ENCODE results near the gene LY6G5B.
"Not testable (repeated sequence)": the region's sequence is repeated elsewhere in the genome, so short reads cannot be mapped to it uniquely, and the experiment has no call there.

Gene LY6G5B

GRCh38 chr6:31701666-31702404 is 32.1 kb downstream of the LY6G5B start:
- no peaks in the 10 kb centered on the region for H3K27me3 ChIP-seq (ENCODE audit: control insufficient read depth, insufficient read depth, low read length)
- H3K4me3 ChIP-seq (ENCODE audit: low read depth, low read length): peak overlapping the region; percentile 89
- H3K9ac ChIP-seq (ENCODE audit: low read depth, low read length): peak overlapping the region; percentile 75; the same call in 1 of the 2 replicates
- H3K4me1 ChIP-seq (ENCODE audit: control insufficient read depth, insufficient read depth, low read length): 0 out of 2 replicates have a peak, but pooled peaks cover 7% of the 10 kb centered on the region
- H3K27ac ChIP-seq (ENCODE audit: low read depth, low read length): peak overlapping the region; percentile 93
- no peaks in the 10 kb centered on the region for H3K9me3 ChIP-seq (ENCODE audit: control insufficient read depth, insufficient read depth, low read length)
- H3K36me3 ChIP-seq (ENCODE audit: control insufficient read depth, insufficient read depth, low read length): peaks cover 21% of the 10 kb centered on the region; the same call in 1 of the 2 replicates

- H3K4me3 ChIP-seq (ENCODE audit: low read depth, low read length): peak overlapping the region; percentile 89
- H3K9me3 ChIP-seq (ENCODE audit: control insufficient read depth, insufficient read depth, low read length): no peaks in the 10 kb centered on the region
- 0 out of 2 replicates have a peak, but pooled peaks cover 7% of the 10 kb centered on the region for H3K4me1 ChIP-seq (ENCODE audit: control insufficient read depth, insufficient read depth, low read length)
- H3K36me3 ChIP-seq (ENCODE audit: control insufficient read depth, insufficient read depth, low read length): peaks cover 17% of the 10 kb centered on the region; the same call in 1 of the 2 replicates
- peak overlapping the region; percentile 75 for H3K9ac ChIP-seq (ENCODE audit: low read depth, low read length)
- H3K27me3 ChIP-seq (ENCODE audit: control insufficient read depth, insufficient read depth, low read length): no peaks in the 10 kb centered on the region
- H3K27ac ChIP-seq (ENCODE audit: low read depth, low read length): peak overlapping the region; percentile 93
Observed at GRCh38 chr6:31702405-31702818, 32.6 kb downstream of the LY6G5B start.

- Histone ChIP-seq H3K36me3 (ENCODE audit: control insufficient read depth, insufficient read depth, low read length) (peaks cover 17% of the 10 kb centered on the region; the same call in 1 of the 2 replicates), H3K27me3 (ENCODE audit: control insufficient read depth, insufficient read depth, low read length) (no peaks in the 10 kb centered on the region), H3K4me3 (ENCODE audit: low read depth, low read length) (peak within 1 kb of the TSS; percentile 89), H3K9me3 (ENCODE audit: control insufficient read depth, insufficient read depth, low read length) (no peaks in the 10 kb centered on the region), H3K27ac (ENCODE audit: low read depth, low read length) (peak within 1 kb of the TSS; percentile 93), H3K4me1 (ENCODE audit: control insufficient read depth, insufficient read depth, low read length) (0 out of 2 replicates have a peak, but pooled peaks cover 7% of the 10 kb centered on the region), H3K9ac (ENCODE audit: low read depth, low read length) (peak within 1 kb of the TSS; percentile 75)
Observed at GRCh38 chr6:31702819-31703716, 33.3 kb downstream of the LY6G5B start, which contains the start of gene ABHD16A. Gene ABHD16A (minus strand): TSS chr6:31703324. CDS start chr6:31703281, 43 bp downstream.

GRCh38 chr6:31705931-31706330 is 36.2 kb downstream of the LY6G5B start:
- Histone ChIP-seq H3K4me1 (ENCODE audit: control insufficient read depth, insufficient read depth, low read length) (0 out of 2 replicates have a peak, but pooled peaks cover 7% of the 10 kb centered on the region), H3K9ac (ENCODE audit: low read depth, low read length) (no peak overlapping the region)

GRCh38 chr6:31706599-31706998 is 36.8 kb downstream of the LY6G5B start, which contains the start of gene LY6G6F:
Gene LY6G6F (plus strand): TSS chr6:31706866. CDS start chr6:31706907, 41 bp downstream.
- H3K27ac ChIP-seq (ENCODE audit: low read depth, low read length): no peak within 1 kb of the TSS
- H3K36me3 ChIP-seq (ENCODE audit: control insufficient read depth, insufficient read depth, low read length): no peaks in the 10 kb centered on the region
- no peak within 1 kb of the TSS for H3K4me3 ChIP-seq (ENCODE audit: low read depth, low read length)
- H3K9ac ChIP-seq (ENCODE audit: low read depth, low read length): no peak within 1 kb of the TSS
- no peaks in the 10 kb centered on the region for H3K9me3 ChIP-seq (ENCODE audit: control insufficient read depth, insufficient read depth, low read length)
- H3K27me3 ChIP-seq (ENCODE audit: control insufficient read depth, insufficient read depth, low read length): no peaks in the 10 kb centered on the region
- H3K4me1 ChIP-seq (ENCODE audit: control insufficient read depth, insufficient read depth, low read length): 0 out of 2 replicates have a peak, but pooled peaks cover 7% of the 10 kb centered on the region

More at GRCh38 chr6:31705931-31706330, 36.2 kb downstream of the LY6G5B start:
- no peak overlapping the region for H3K27ac ChIP-seq (ENCODE audit: low read depth, low read length)
- no peaks in the 10 kb centered on the region for H3K9me3 ChIP-seq (ENCODE audit: control insufficient read depth, insufficient read depth, low read length)
- H3K36me3 ChIP-seq (ENCODE audit: control insufficient read depth, insufficient read depth, low read length): no peaks in the 10 kb centered on the region; the same call in 1 of the 2 replicates
- no peak overlapping the region for H3K4me3 ChIP-seq (ENCODE audit: low read depth, low read length)
- H3K27me3 ChIP-seq (ENCODE audit: control insufficient read depth, insufficient read depth, low read length): no peaks in the 10 kb centered on the region

- no peak overlapping the region for H3K27ac ChIP-seq (ENCODE audit: low read depth, low read length)
- H3K4me3 ChIP-seq (ENCODE audit: low read depth, low read length): no peak overlapping the region
- H3K9ac ChIP-seq (ENCODE audit: low read depth, low read length): no peak overlapping the region
- no peaks in the 10 kb centered on the region for H3K4me1 ChIP-seq (ENCODE audit: control insufficient read depth, insufficient read depth, low read length)
- H3K9me3 ChIP-seq (ENCODE audit: control insufficient read depth, insufficient read depth, low read length): no peaks in the 10 kb centered on the region
- no peaks in the 10 kb centered on the region for H3K27me3 ChIP-seq (ENCODE audit: control insufficient read depth, insufficient read depth, low read length)
- H3K36me3 ChIP-seq (ENCODE audit: control insufficient read depth, insufficient read depth, low read length): no peaks in the 10 kb centered on the region
Observed at GRCh38 chr6:31707701-31708100, 37.9 kb downstream of the LY6G5B start.

- Histone ChIP-seq H3K36me3 (ENCODE audit: control insufficient read depth, insufficient read depth, low read length) (no peaks in the 10 kb centered on the region), H3K4me3 (ENCODE audit: low read depth, low read length) (no peak overlapping the region), H3K27ac (ENCODE audit: low read depth, low read length) (no peak overlapping the region), H3K9ac (ENCODE audit: low read depth, low read length) (no peak overlapping the region), H3K9me3 (ENCODE audit: control insufficient read depth, insufficient read depth, low read length) (no peaks in the 10 kb centered on the region), H3K4me1 (ENCODE audit: control insufficient read depth, insufficient read depth, low read length) (no peaks in the 10 kb centered on the region), H3K27me3 (ENCODE audit: control insufficient read depth, insufficient read depth, low read length) (no peaks in the 10 kb centered on the region)
Observed at GRCh38 chr6:31708224-31708623, 38.4 kb downstream of the LY6G5B start.

- H3K4me1 ChIP-seq (ENCODE audit: control insufficient read depth, insufficient read depth, low read length); H3K27ac ChIP-seq (ENCODE audit: low read depth, low read length); H3K4me3 ChIP-seq (ENCODE audit: low read depth, low read length); H3K9me3 ChIP-seq (ENCODE audit: control insufficient read depth, insufficient read depth, low read length); H3K27me3 ChIP-seq (ENCODE audit: control insufficient read depth, insufficient read depth, low read length); H3K36me3 ChIP-seq (ENCODE audit: control insufficient read depth, insufficient read depth, low read length); H3K9ac ChIP-seq (ENCODE audit: low read depth, low read length): not testable (repeated sequence)
Observed at GRCh38 chr6:31709157-31709556, 39.4 kb downstream of the LY6G5B start.

- no peaks in the 10 kb centered on the region for H3K36me3 ChIP-seq (ENCODE audit: control insufficient read depth, insufficient read depth, low read length)
- peaks cover 19% of the 10 kb centered on the region for H3K4me1 ChIP-seq (ENCODE audit: control insufficient read depth, insufficient read depth, low read length)
- H3K27me3 ChIP-seq (ENCODE audit: control insufficient read depth, insufficient read depth, low read length): no peaks in the 10 kb centered on the region
- no peak overlapping the region for H3K27ac ChIP-seq (ENCODE audit: low read depth, low read length)
- H3K9me3 ChIP-seq (ENCODE audit: control insufficient read depth, insufficient read depth, low read length): no peaks in the 10 kb centered on the region
- no peak overlapping the region for H3K4me3 ChIP-seq (ENCODE audit: low read depth, low read length)
- no peak overlapping the region for H3K9ac ChIP-seq (ENCODE audit: low read depth, low read length)
Observed at GRCh38 chr6:31710523-31711219, 40.9 kb downstream of the LY6G5B start.

GRCh38 chr6:31711233-31711632 is 41.5 kb downstream of the LY6G5B start:
- Histone ChIP-seq H3K36me3 (ENCODE audit: control insufficient read depth, insufficient read depth, low read length) (no peaks in the 10 kb centered on the region), H3K9me3 (ENCODE audit: control insufficient read depth, insufficient read depth, low read length) (no peaks in the 10 kb centered on the region), H3K27me3 (ENCODE audit: control insufficient read depth, insufficient read depth, low read length) (no peaks in the 10 kb centered on the region), H3K27ac (ENCODE audit: low read depth, low read length) (no peak overlapping the region), H3K4me3 (ENCODE audit: low read depth, low read length) (no peak overlapping the region), H3K9ac (ENCODE audit: low read depth, low read length) (no peak overlapping the region), H3K4me1 (ENCODE audit: control insufficient read depth, insufficient read depth, low read length) (peaks cover 19% of the 10 kb centered on the region)

Data from HUES48 (cell line).